Jurkat, Clone E6-1 (cell line): ENCODE data around the gene TUNAR.
"Not testable (repeated sequence)": the region's sequence is repeated elsewhere in the genome, so short reads cannot be mapped to it uniquely, and the experiment has no call there.

ENCODE experiments used
- DNase-seq: peaks from one replicate; pipeline ENCODE4 v3.0.0-alpha.2; 2011; ENCODE audit warnings: low read depth, low spot score
- H3K4me3 ChIP-seq: 2 replicates; pipeline ENCODE4 v1.5.1; 2011; ENCODE audit warnings: mild to moderate bottlenecking, low read length, control low read depth, moderate library complexity

TUNAR gene

DNA sequence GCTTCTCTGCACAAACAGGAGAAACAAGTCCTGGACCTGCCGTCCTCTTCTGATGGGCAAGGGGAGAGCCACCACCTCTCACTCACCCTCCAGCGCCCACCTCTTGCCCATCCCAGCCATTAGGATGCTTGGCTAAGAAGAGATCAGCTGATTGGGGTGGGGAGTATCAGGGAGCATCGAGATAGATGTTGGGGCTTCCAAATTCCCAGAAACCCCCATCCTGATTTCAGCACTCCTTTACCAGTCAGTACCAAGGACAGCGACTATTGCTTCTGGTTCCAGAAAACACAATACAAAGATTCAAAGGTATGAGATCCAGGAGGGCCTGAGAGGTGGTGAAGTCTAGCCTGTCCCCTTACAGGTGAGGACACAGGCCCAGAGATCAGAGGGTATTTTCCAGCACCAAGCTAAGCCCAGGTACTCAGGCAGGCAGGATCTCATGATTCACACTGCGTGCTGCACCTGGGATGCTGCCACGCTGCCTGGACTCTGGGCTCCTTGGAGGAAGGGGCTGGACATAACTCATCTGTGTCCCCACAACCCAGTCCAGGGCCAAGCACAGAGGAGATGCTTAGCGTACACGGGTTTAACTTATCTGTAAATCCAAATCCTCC lies 76.6 kb downstream of the TUNAR start:
- H3K4me3 ChIP-seq, result no peak overlapping the region
- DNase-seq, result peak; percentile 8

DNA sequence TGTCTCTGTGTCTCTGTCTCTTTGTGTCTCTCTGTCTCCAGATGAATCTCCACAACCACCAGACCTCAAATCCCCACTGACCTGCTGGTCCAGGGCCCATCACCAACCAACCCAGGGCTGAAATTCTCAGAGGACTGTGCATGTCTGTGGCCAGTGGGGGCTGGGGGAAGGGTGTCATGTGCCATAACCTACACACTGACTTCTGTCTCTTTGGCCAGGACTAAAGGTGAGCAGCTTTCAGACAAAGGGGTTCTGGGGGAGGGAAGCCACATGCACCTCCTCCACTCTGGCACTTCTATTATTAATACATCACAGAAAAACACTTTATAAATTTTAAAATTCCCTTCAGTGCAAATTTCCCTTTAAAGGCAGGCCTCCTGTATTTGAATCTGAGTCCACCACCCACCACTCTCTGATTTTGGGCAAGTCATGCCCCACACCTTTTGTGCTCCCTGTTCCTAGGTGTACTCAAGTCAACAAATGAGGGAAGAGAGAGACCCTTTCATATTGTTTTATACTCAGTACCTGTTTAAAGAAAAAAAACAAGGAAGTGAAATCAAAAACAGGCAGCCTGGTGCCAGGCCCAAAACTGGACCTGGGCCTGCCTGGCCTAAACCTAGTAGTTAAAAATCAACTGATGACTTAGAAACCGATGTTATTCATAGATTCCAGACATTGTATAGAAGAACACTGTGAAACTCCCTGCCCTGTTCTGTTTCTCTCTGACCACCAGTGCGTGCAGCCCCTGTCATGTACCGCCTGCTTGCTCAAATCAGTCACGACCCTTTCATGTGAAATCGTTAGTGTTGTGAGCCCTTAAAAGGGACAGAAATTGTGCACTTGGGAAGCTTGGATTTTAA lies 80.2 kb downstream of the TUNAR start:
- no peak overlapping the region for H3K4me3 ChIP-seq
- DNase-seq, result no peak

DNA sequence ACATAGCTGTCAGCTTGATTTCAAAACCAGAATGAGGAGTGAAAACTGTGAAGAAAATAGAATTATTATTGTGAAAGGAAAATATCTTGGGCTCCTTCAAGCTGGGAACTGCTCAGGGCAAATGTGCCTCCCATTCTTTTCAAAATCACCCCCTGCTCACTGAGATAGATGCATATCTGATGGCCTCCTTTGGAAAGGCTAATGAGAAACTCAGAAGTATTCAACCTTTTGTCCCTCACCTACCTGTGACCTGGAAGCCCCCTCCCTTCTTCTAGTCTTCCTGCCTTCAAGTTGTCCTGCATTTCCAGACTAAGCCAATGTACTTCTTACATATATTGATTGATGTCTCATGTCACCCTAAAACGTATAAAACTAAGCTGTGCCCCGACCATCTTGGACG lies 81.5 kb downstream of the TUNAR start:
- DNase-seq, result no peak

DNA sequence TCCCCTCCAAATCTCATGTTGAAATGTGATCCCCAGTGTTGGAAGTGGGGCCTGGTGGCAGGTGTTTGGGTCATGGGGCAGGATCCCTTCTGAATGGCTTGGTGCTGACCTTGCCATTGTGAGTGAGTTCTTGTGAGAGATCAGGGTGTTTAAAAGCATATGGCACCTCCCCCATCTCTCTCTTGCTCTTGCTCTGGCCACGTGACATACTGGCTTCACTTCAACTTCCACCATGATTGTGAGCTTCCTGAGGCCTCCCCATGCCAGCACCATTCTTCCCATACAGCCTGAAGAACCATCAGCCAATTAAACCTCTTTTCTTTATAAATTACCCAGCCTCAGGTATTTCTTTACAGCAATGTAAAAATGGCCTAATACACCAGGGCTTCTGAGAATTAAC lies 82.7 kb downstream of the TUNAR start:
- no peak for DNase-seq
- no peak overlapping the region for H3K4me3 ChIP-seq

More for the DNA sequence above, 81.5 kb downstream of the TUNAR start:
- no peak overlapping the region for H3K4me3 ChIP-seq

DNA sequence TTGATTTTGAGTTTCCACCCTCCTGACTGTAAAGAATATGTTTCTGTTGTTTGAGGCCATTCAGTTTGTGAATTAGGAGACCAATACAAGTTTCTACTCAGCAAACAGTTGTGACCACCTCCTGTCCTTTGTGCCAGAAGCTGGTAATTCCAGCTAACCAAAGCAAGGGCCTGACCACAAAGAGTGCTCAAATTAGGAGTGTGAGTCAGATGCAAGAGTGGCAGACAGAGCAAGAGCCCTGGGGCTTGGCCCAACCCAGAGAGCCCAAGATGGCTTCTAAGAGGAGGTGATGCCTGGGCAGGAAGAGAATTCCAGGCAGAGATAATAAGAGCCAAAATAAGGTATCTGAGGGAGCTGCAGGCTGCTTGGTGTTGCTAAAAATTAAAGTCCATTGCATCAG lies 84.8 kb downstream of the TUNAR start:
- DNase-seq, result no peak
- H3K4me3 ChIP-seq, result no peak overlapping the region

DNA sequence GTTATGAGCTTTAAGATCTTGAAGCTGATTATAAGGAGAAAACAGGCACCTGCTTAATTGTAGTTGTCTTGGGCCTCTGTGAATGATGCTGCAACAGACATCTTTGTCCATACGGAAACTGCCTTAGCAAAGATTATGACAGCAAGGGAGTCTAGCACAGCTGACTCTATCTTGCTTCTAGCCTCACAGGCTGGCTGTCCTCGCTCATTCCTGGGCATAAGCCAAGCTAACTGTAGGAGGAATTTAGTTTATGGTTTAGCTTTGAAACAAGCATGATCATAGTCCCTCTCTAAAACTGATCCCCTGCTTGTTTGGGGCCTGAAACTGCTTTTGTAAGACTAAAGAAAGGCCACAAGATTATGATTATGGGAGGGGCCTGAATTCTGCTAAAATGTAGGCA lies 88.3 kb downstream of the TUNAR start:
- H3K4me3 ChIP-seq, result no peak overlapping the region
- DNase-seq, result no peak

DNA sequence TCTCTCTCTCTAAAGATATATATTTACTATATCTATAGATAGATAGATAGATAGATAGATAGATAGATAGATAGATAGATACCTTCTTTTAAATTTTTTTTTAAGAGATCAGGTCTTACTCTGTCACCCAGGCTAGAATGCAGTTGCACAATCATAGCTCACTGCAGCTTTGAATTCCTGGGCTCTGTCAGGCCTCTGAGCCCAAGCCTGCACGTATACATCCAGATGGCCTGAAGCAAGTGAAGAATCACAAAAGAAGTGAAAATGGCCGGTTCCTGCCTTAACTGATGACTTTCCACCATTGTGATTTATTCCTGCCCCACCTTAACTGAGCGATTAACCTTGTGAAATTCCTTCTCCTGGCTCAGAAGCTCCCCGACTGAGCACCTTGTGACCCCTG lies 91.4 kb downstream of the TUNAR start:
- DNase-seq, H3K4me3 ChIP-seq: not testable (repeated sequence)
